ENCODE data around the gene SOS2.

- TF ChIP-seq CTCF (IDR thresholded peaks at IDR 0.05) (no peak), POLR2A (IDR thresholded peaks at IDR 0.05) (no peak)
Measured at GRCh38 chr14:50148799-50149198, 82.6 kb downstream of the SOS2 start.

Data from heart left ventricle (tissue), 13 donors.